BE2C (cell line): ENCODE measurements around the gene KRTAP12-4.
"Not testable (repeated sequence)": the region's sequence is repeated elsewhere in the genome, so short reads cannot be mapped to it uniquely, and the experiment has no call there.

ENCODE experiments used
- DNase-seq: peaks from one replicate; pipeline ENCODE4 v3.0.0-alpha.2; 2020
- H3K27me3 ChIP-seq: fragments of 250-450 bp; sonication (Bioruptor Pico); 2 replicates; pipeline ENCODE4 v1.5.1; 2020; ENCODE audit warnings: mild to moderate bottlenecking
- H3K36me3 ChIP-seq: fragments of 250-450 bp; sonication (Bioruptor Pico); 2 replicates; pipeline ENCODE4 v1.5.1; 2020; ENCODE audit warnings: mild to moderate bottlenecking
- H3K4me1 ChIP-seq: fragments of 250-450 bp; sonication (Bioruptor Pico); 2 replicates; pipeline ENCODE4 v1.5.1; 2020
- H3K4me3 ChIP-seq: 2 replicates; pipeline ENCODE4 v1.5.1; 2011; ENCODE audit warnings: low read depth, low read length
- H3K9me3 ChIP-seq: fragments of 250-450 bp; sonication (Bioruptor Pico); 2 replicates; pipeline ENCODE4 v1.5.1; 2020
- CTCF ChIP-seq: IDR thresholded peaks from 2 replicates; pipeline ENCODE4 v1.5.1; 2012; ENCODE audit warnings: mild to moderate bottlenecking, low read depth, low read length

Gene KRTAP12-4

GRCh38 chr21:44637018-44637850 lies 17.2 kb downstream of the KRTAP12-4 start, which contains the start of gene KRTAP10-10:
Gene KRTAP10-10 (plus strand): TSS chr21:44637356. CDS start chr21:44637418, 62 bp downstream.
- peaks cover 3% of the 10 kb centered on the region; the same call in 1 of the 2 replicates for H3K9me3 ChIP-seq
- no peaks in the 10 kb centered on the region for H3K27me3 ChIP-seq
- no peak for TF ChIP-seq CTCF
- no peak for DNase-seq
- H3K4me3 ChIP-seq, result no peak within 1 kb of the TSS
- H3K36me3 ChIP-seq, result no peaks in the 10 kb centered on the region
- no peaks in the 10 kb centered on the region for H3K4me1 ChIP-seq

GRCh38 chr21:44636209-44637017 lies 18.0 kb downstream of the KRTAP12-4 start:
- DNase-seq, result no peak
- H3K27me3 ChIP-seq, result no peaks in the 10 kb centered on the region

GRCh38 chr21:44632067-44632466 lies 22.4 kb downstream of the KRTAP12-4 start:
- no peaks in the 10 kb centered on the region for H3K36me3 ChIP-seq
- H3K9me3 ChIP-seq, result no peaks in the 10 kb centered on the region; the same call in 1 of the 2 replicates
- no peaks in the 10 kb centered on the region for H3K4me1 ChIP-seq
- TF ChIP-seq CTCF, result no peak
- no peak for DNase-seq
- no peaks in the 10 kb centered on the region for H3K27me3 ChIP-seq
- no peak overlapping the region for H3K4me3 ChIP-seq

More at GRCh38 chr21:44636209-44637017, 18.0 kb downstream of the KRTAP12-4 start:
- TF ChIP-seq CTCF, result no peak
- Histone ChIP-seq H3K4me3 (no peak overlapping the region), H3K4me1 (no peaks in the 10 kb centered on the region), H3K9me3 (peaks cover 3% of the 10 kb centered on the region), H3K36me3 (no peaks in the 10 kb centered on the region)

- DNase-seq, result no peak
- H3K9me3 ChIP-seq, result no peaks in the 10 kb centered on the region; the same call in 1 of the 2 replicates
- no peaks in the 10 kb centered on the region for H3K4me1 ChIP-seq
- H3K36me3 ChIP-seq, result no peaks in the 10 kb centered on the region
- H3K27me3 ChIP-seq, result no peaks in the 10 kb centered on the region
- no peak for TF ChIP-seq CTCF
- H3K4me3 ChIP-seq, result no peak overlapping the region
Measured at GRCh38 chr21:44630440-44630839, 24.0 kb downstream of the KRTAP12-4 start.

GRCh38 chr21:44628707-44629391 lies 25.6 kb downstream of the KRTAP12-4 start:
- H3K27me3 ChIP-seq, result no peaks in the 10 kb centered on the region
- TF ChIP-seq CTCF, result no peak
- no peak for DNase-seq

GRCh38 chr21:44627831-44628233 lies 26.6 kb downstream of the KRTAP12-4 start:
- not testable (repeated sequence) for DNase-seq, H3K27me3 ChIP-seq, H3K9me3 ChIP-seq, H3K36me3 ChIP-seq, H3K4me3 ChIP-seq, H3K4me1 ChIP-seq

More at GRCh38 chr21:44628707-44629391, 25.6 kb downstream of the KRTAP12-4 start:
- Histone ChIP-seq H3K4me3 (no peak overlapping the region), H3K9me3 (no peaks in the 10 kb centered on the region; the same call in 1 of the 2 replicates), H3K36me3 (no peaks in the 10 kb centered on the region), H3K4me1 (no peaks in the 10 kb centered on the region)

- DNase-seq, H3K9me3 ChIP-seq, H3K4me3 ChIP-seq, H3K36me3 ChIP-seq, H3K4me1 ChIP-seq, H3K27me3 ChIP-seq: not testable (repeated sequence)
Measured at GRCh38 chr21:44627181-44627822, 27.2 kb downstream of the KRTAP12-4 start.
